HK-2 (cell line): ENCODE data around the gene POLR3B.

Experiments used
- DNase-seq: peaks from one replicate; pipeline ENCODE4 v3.0.0-alpha.2; 2018; ENCODE audit not compliant: unreplicated experiment

POLR3B gene

GRCh38 chr12:106412563-106412962, 55.0 kb downstream of the POLR3B start:
- no peak for DNase-seq

GRCh38 chr12:106415134-106415533, 57.6 kb downstream of the POLR3B start:
- DNase-seq = peak; percentile 13

DNA sequence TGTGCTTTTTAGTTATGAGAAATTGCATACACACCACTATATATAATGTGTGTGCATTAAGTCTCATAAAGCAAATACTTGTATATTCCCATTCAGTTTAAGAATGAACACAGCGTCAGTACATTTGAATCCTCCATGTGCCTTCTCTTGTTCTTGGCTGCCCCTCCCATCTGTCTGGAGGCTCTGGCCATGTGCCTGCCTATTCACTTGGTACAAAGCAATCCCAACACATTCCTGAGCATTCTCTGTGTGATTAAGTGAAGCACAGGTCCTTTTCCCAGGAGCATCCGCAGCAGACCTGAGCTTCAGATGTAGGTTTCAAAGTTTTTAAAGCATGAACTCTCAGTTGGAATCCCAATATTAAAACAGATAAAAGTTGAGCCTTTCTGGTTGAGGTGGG, 58.7 kb downstream of the POLR3B start:
- DNase-seq = peak; percentile 45

DNA sequence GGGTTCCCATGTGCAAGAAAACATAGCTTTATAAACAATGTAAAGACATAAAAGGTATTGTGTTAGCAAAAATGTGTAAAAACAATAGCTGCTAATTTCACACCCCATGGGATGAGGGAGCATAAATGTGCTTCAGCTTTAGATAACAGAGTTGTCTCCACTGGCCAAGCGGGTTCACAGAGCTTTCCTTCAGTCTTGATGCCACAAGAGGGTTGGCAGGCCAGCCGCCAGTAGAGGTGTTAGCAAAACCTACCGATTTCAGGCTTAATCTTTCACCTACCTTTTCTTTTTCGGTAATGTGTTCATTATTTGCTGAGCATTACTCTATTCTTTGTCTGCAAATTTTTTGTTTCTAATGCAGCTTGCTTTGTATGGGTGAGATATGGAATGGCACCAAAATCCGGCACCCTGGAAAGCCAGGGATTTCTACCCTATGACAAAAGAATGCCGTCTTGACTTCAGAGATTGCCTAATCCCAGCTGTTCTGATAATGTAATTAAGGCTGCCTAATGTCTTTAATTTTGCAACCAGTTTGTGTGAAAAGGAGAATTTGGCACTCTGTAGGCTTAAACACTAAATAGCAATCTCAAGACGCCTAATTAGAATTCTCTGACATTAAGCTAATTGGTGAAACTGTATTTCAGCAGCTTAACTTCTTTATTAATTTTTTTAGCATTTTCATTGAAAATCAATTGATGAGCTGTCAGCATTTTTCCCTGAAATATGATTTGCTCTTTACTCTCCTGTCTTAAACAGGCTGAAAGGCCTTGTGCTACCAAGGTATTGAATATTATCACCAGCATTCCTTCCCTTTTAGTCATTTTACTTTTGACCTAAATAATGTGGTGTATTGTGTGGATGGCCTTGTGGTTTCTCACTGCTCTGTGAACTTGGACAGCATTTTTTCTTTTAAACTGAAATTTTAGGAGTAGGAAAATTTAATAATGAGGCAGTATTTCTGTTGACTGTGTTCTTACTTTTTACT, 60.7 kb downstream of the POLR3B start:
- DNase-seq = no peak

- DNase-seq = no peak
Measured at GRCh38 chr12:106418970-106419369, 61.4 kb downstream of the POLR3B start.

DNA sequence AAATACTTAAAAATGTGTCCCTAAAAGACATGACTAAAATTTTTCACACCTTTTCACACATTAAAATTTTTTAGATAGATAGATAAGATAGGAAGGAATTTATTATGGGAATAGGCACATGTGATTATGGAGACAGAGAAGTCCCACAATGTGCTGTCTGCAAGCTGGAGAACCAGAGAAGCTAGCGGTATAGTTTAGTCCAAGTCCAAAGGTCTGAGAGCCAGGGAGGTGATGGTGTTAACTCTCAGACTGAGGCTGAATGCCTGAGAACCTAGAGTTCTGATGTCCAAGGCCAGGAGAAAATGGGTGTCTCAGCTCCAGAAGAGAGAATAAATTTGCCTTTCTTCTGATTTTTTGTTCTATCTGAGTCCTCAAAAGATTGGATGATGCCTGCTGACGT, 65.7 kb downstream of the POLR3B start:
- DNase-seq = no peak

DNA sequence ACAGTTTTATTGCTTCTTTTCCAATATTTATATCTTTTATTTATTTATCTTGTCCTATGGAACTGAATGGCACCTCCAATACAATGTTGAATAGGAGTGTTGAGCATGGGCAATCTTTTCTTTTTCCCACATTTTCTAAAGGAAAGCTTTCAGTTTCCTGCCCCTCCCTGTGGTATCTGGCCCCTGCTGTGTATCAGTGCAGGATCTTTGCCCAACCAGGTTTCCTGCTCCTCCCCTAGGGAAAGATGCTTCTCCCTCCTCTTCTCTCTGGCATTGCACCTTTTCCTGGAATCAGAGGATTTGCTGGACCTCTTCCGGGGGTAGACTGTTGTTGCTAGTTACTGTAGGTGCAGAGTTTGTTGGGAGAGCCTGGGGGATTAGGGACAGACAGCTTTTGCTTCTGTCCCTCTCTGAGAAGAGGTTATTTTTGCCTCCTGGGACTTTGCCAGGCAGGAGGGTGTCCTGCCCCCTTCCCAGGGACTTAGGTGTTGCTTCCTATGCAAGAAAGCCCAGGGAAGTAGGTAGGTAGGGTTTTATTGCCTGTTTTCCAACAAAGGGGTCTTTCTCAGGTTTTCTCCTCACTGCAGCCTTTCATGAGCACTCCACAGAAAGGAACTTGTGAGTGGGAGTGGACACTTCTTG, 67.6 kb downstream of the POLR3B start:
- no peak for DNase-seq

DNA sequence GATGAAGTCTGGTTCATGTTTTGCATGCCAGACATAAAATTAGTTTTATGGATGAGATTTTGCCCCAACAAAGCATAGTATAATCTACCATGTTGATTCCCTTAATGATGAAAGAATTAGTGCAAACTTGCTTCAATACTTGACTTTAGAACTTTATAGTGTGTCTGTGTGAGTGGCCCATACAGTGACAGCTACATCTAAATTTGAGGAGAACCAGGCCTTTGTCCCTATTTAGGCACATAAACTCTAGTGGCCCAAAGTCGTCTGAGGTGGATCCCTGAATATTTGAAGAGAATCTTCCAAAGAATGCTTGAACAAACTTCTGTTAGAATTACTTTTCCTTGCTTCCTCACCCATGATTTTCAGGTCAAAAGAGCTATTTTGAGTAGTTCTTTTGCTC, 70.4 kb downstream of the POLR3B start:
- no peak for DNase-seq

GRCh38 chr12:106428384-106428783, 70.8 kb downstream of the POLR3B start:
- no peak for DNase-seq

DNA sequence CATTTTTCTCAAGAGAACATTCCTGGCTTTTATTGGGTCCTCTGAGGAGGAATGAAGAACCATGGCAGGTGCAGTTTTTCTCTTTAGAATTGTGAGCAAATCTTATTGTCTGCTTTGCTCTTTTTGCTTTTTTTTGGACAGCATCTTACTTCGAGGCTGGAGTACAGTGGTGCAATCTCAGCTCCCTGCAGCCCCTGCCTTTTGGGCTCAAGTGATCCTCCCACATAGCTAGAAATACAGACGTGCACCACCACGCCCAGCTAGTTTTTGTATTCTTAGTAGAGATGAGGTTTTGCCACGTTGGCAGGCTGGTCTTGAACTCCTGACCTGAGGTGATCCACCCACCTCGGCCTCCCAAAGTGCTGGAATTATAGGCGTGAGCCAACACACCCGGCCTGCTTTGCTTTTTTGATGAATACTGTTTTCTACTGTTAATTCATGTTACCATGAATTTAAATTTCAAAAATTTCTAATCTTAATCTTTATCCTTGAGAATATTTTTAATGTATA, 71.5 kb downstream of the POLR3B start:
- DNase-seq = no peak

DNA sequence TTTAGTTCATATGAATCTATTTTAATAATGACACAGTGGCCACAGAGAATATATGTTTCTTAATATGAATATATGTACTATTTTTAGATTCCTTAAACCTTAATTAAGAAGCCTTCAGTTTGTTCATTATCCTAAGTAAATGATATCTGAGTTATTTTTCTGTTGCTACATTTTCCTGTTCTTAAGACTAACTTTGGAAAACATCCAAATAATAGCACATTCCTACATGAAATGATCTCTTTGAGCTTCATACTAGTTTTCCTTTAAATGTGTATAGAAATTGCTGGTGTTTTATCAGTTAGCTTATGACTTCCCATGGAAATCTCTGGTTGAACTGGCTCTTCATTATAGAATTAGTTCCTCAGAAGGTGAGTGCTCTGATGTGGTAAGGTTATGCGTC, 72.1 kb downstream of the POLR3B start:
- no peak for DNase-seq

DNA sequence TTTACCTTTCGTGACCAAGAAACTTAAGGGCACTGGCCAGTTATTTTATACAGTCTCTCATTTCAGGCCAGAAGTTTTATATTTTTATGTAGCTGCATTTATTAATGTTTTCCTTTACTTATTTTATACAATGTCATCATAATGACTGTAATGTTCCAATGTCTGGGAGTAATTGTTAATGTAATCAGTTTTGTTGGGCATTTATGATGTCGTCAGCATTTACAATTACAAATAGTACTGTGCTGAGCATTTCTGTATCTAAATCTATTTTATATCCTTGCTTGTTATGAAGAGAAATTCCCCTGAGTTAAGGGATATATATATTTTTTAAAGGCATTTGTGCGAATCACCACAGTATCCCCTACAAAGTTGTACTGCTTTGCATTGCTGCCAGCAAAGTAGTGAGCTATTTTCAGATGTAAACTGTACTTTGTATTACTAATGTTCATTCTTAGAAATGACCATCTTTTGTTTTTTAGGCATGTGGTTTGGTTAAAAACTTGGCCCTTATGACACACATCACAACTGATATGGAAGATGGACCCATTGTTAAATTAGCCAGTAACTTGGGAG, 74.4 kb downstream of the POLR3B start:
- DNase-seq = no peak

DNA sequence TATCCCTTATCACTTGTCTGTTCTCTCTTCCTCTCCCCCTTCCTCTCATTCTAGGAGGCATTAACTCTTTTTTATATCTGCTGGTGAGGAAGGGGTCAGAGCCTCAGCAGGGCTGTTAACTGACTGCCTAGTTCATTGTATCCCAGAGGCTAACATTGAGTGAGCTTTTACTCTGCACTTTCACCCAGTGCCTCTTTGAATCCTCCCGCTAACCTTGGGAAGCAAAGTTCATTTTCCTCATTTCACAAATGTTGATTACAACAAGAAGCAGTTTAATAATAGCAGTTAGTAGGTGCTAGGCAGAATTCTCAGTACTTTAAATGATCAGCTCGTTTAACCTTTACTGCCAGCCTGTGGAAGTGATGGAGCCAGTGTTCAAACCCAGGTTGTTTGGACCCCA, 75.5 kb downstream of the POLR3B start:
- DNase-seq = no peak

DNA sequence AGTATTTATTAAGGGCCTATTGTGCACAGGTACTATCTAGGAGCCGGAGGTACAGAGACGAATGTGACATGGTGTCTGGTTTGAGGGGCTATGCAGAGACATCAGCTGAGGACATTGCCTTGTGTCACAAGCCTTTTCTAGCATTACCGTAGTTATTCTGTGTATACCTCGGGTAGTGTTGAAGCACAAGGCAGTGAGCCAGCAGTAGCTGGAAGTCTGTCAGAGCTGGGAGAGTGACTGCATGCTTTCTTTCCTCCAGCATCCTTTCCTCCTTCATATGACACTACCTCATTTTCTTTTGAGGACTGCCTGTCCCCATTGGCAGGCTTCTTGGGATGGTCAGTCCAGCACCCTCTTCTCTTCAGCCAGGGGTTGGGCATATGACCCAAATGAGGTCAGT, 77.0 kb downstream of the POLR3B start:
- DNase-seq = no peak

GRCh38 chr12:106436164-106436563, 78.6 kb downstream of the POLR3B start:
- DNase-seq = peak; percentile 20

DNA sequence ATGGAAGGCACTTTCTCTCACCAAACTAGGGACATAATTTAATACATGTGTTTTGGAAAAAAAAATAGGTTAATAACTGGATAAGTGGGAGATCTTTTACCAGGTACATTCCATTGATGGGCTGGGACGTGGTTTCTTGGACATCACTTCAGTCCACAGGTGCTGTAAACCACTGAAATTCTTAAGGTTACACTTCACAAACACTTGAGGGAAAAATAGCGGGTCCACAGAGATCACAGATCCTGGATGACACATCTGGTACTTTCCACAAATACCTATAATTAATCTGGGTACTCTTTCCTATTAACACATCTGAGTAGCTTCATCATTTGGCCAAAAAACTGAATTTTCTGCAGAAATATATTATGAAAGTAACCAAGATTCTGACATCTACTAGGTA, 85.0 kb downstream of the POLR3B start:
- no peak for DNase-seq

DNA sequence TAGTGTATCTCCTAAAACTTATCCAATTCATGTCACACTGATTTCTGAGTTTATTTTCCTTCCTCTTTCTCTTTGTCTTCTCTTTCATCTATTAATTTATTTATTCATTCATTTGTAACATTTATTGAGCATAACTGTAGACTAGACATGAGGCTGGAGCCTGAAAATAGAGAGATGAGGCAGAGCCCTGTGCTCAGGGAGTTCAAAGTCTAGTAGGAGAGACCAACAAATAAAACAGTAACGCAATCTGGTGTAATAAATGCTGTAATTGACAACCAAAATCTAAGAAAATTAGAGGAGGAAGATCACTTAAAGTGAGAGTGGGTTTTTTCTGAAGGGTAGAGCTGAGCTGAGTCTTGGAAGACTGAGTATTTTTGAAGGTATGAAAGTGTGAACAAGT, 87.5 kb downstream of the POLR3B start:
- no peak for DNase-seq

GRCh38 chr12:106445959-106446358, 88.4 kb downstream of the POLR3B start:
- DNase-seq = no peak

- DNase-seq = no peak
Measured at GRCh38 chr12:106446419-106447092, 89.0 kb downstream of the POLR3B start.

DNA sequence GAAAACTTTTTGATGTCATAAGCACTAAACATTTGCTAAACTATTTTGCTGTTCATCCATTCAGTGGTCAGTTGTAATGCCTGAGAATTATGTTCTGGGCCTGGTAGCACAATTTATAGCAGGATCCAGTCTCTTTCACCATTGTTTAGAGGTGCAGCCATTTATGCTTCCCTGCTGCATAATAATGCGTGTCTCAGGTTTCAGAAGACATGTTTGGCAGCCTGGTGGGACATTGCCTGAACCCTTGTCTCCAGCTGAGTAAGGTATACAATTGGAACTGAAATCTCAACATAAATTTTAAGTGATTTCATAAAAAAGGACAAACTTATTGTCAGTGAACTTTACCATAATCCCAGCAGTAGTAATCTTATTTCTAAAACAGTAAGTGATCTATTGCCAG, 94.8 kb downstream of the POLR3B start:
- no peak for DNase-seq

DNA sequence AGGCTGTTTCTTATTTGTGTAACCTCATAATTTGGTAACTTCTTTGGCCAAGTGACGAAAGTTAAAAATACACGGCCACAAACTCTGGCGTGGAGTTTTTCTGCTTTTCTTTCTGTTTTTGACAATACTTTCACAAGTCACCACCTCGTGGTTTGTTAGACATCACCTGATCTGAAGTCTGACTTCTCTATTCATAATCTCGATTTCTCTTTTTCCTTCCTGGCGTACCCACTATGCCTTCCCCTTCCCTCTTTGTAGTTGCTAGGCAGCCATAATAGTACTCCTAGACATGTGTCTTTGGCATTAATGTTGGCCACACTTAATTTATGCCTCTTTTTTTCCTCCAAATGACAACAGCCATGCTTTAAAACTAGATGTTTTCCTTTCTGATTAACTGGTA, 97.6 kb downstream of the POLR3B start:
- no peak for DNase-seq

DNA sequence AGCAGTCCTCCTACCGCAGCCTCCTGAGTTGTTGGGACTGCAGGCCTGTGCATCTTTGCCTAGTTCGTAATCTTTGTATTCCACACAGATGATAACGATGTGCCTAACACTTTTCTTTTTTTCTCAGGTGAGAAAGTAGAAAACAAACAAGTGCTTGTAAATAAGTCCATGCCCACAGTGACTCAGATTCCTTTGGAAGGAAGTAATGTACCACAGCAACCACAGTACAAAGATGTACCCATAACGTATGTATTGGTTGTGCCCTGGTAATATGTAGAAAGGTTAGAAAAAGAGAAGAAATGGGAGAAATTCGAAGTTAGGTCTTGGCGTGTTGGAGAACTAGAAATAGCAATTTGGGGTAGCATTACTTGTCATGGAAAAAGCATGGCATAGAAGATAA, 101.6 kb downstream of the POLR3B start:
- no peak for DNase-seq
